ENCODE results near the gene ACTR1A.

Gene ACTR1A

DNA sequence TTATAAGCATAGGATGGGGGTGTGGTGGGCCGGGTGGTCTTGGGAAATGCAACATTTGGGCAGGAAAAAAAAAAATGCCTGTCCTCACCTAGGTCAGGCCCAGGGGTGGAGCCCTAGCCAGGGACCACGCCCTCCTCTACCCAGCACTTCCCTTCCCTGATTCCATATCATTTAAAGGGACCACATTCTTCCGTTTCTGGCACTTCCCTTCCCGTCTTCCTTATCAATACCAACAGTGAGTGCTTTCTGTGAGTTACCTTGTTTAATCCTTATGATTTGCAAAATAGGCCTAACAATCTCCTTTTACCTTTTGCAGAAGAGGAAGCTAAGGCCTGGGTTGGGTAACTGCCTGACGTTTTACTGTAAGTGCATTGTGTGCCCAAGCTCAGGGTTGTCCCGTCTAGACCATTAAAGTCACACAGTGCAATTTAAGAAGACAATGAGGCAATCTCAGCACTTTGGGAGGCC is 34.5 kb downstream of the ACTR1A start:
- H3K4me2 ChIP-seq (ENCODE audit: low read depth, low read length), result no peak overlapping the region
- no peak for DNase-seq

DNA sequence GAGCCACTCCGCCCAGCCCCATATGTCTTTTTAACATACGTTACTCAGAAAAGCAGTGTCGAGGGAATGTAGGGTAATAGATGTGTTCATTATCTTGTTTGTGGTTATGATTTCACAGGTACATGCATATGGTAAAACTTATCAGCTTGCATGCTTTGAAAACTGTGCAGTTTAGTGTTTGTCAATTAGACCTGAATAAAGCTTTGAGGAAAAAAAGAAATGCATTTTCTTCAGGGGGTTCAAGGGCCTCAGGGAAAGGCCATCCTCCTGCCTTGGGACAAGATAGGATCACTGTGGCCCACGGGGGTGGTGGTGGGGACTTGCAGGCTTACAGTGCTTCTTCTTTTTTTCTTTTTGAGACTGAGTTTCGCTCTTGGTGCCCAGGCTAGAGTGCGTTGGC is 35.2 kb downstream of the ACTR1A start:
- H3K9ac ChIP-seq (ENCODE audit: low read length), result no peak overlapping the region
- H4K20me1 ChIP-seq (ENCODE audit: insufficient read depth, low read length), result no peaks in the 10 kb centered on the region
- H3K4me2 ChIP-seq (ENCODE audit: low read depth, low read length), result no peak overlapping the region
- no peak for DNase-seq
- no peak overlapping the region for H3K4me3 ChIP-seq (ENCODE audit: low read length)
- H3K27me3 ChIP-seq (replicated peaks; ENCODE audit: insufficient read depth, low read length), result no peaks in the 10 kb centered on the region
- H3K9me2 ChIP-seq (replicated peaks; ENCODE audit: insufficient read depth, low read length), result no peaks in the 10 kb centered on the region
- no peak overlapping the region for H3K27ac ChIP-seq (ENCODE audit: low read length)
- no peaks in the 10 kb centered on the region for H3K9me3 ChIP-seq (replicated peaks; ENCODE audit: insufficient read depth, low read length)
- H3F3A ChIP-seq (ENCODE audit: insufficient read depth, low read length), result no peaks in the 10 kb centered on the region
- no peaks in the 10 kb centered on the region for H3K4me1 ChIP-seq (ENCODE audit: low read length)
- H3K79me2 ChIP-seq (ENCODE audit: low read length), result no peaks in the 10 kb centered on the region
- TF ChIP-seq EZH2phosphoT487 (IDR thresholded peaks at IDR 0.05; ENCODE audit: low read length) (no peak), EZH2 (optimal IDR thresholded peaks at IDR 0.05; ENCODE audit: low read depth, low read length) (no peak)
- TF ChIP-seq, protein P1, sequence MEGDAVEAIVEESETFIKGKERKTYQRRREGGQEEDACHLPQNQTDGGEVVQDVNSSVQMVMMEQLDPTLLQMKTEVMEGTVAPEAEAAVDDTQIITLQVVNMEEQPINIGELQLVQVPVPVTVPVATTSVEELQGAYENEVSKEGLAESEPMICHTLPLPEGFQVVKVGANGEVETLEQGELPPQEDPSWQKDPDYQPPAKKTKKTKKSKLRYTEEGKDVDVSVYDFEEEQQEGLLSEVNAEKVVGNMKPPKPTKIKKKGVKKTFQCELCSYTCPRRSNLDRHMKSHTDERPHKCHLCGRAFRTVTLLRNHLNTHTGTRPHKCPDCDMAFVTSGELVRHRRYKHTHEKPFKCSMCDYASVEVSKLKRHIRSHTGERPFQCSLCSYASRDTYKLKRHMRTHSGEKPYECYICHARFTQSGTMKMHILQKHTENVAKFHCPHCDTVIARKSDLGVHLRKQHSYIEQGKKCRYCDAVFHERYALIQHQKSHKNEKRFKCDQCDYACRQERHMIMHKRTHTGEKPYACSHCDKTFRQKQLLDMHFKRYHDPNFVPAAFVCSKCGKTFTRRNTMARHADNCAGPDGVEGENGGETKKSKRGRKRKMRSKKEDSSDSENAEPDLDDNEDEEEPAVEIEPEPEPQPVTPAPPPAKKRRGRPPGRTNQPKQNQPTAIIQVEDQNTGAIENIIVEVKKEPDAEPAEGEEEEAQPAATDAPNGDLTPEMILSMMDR (IDR thresholded peaks at IDR 0.05; ENCODE audit: low read length), result no peak
- no peak overlapping the region for H2AFZ ChIP-seq (ENCODE audit: low read length)
- no peaks in the 10 kb centered on the region for H3K36me3 ChIP-seq (replicated peaks; ENCODE audit: insufficient read depth, low read length)

More for the DNA sequence above, 34.5 kb downstream of the ACTR1A start:
- Histone ChIP-seq H3K9me3 (replicated peaks; ENCODE audit: insufficient read depth, low read length) (no peaks in the 10 kb centered on the region), H3K9ac (ENCODE audit: low read length) (no peak overlapping the region), H3F3A (ENCODE audit: insufficient read depth, low read length) (no peaks in the 10 kb centered on the region), H4K20me1 (ENCODE audit: insufficient read depth, low read length) (no peaks in the 10 kb centered on the region), H2AFZ (ENCODE audit: low read length) (no peak overlapping the region), H3K4me3 (ENCODE audit: low read length) (no peak overlapping the region), H3K36me3 (replicated peaks; ENCODE audit: insufficient read depth, low read length) (no peaks in the 10 kb centered on the region), H3K27me3 (replicated peaks; ENCODE audit: insufficient read depth, low read length) (no peaks in the 10 kb centered on the region), H3K4me1 (ENCODE audit: low read length) (no peaks in the 10 kb centered on the region), H3K9me2 (replicated peaks; ENCODE audit: insufficient read depth, low read length) (no peaks in the 10 kb centered on the region), H3K27ac (ENCODE audit: low read length) (no peak overlapping the region), H3K79me2 (ENCODE audit: low read length) (no peaks in the 10 kb centered on the region)
- TF ChIP-seq EZH2 (optimal IDR thresholded peaks at IDR 0.05; ENCODE audit: low read depth, low read length), result no peak
- no peak for TF ChIP-seq EZH2phosphoT487 (IDR thresholded peaks at IDR 0.05; ENCODE audit: low read length)
- TF ChIP-seq, protein P1 (IDR thresholded peaks at IDR 0.05; ENCODE audit: low read length), result no peak

DNA sequence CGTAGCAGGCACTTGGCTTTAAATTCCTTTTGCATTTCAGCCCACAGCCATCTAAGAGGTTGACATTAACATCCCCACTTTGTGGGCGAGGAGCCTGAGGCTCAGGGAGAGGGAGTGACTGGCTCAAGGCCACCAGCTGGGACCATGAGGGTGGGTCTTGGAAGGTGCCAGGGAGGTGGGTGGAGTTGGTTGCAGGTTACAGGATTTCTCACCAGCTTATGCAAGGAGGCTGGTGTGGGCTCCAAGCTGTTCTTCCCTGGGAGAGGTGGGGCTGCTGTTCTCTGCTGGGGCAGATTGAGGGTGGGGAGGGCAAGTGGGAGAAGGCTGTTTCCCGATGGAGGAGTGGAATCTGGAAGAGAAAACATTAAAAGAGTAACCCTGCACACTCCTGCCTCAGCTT is 37.0 kb downstream of the ACTR1A start:
- H2AFZ ChIP-seq (ENCODE audit: low read length), result no peak overlapping the region
- no peak overlapping the region for H3K4me3 ChIP-seq (ENCODE audit: low read length)
- H3K36me3 ChIP-seq (replicated peaks; ENCODE audit: insufficient read depth, low read length), result no peaks in the 10 kb centered on the region
- TF ChIP-seq EZH2phosphoT487 (IDR thresholded peaks at IDR 0.05; ENCODE audit: low read length), result no peak
- TF ChIP-seq, protein P1 (IDR thresholded peaks at IDR 0.05; ENCODE audit: low read length), result no peak
- no peak for TF ChIP-seq EZH2 (optimal IDR thresholded peaks at IDR 0.05; ENCODE audit: low read depth, low read length)
- no peak for DNase-seq
- H3K9ac ChIP-seq (ENCODE audit: low read length), result no peak overlapping the region
- no peaks in the 10 kb centered on the region for H3K9me2 ChIP-seq (replicated peaks; ENCODE audit: insufficient read depth, low read length)
- H3K27ac ChIP-seq (ENCODE audit: low read length), result no peak overlapping the region
- H3K9me3 ChIP-seq (replicated peaks; ENCODE audit: insufficient read depth, low read length), result no peaks in the 10 kb centered on the region
- H3K4me1 ChIP-seq (ENCODE audit: low read length), result peaks cover 11% of the 10 kb centered on the region
- H3K4me2 ChIP-seq (ENCODE audit: low read depth, low read length), result no peak overlapping the region
- no peaks in the 10 kb centered on the region for H3K79me2 ChIP-seq (ENCODE audit: low read length)
- no peaks in the 10 kb centered on the region for H4K20me1 ChIP-seq (ENCODE audit: insufficient read depth, low read length)
- H3K27me3 ChIP-seq (replicated peaks; ENCODE audit: insufficient read depth, low read length), result no peaks in the 10 kb centered on the region
- no peaks in the 10 kb centered on the region for H3F3A ChIP-seq (ENCODE audit: insufficient read depth, low read length)

Measured in MM.1S (cell line).